Activated CD4-positive, CD25-positive, alpha-beta regulatory T cell (primary cell): ENCODE measurements around the gene GADL1.

Source experiments
- DNase-seq, 4 experiments: peaks; one replicate each; lab custom pipeline; 2025; lab: John Stamatoyannopoulos, UW

Gene GADL1

GRCh38 chr3:30875505-30875904, 19.0 kb downstream of the GADL1 start:
- no peak for DNase-seq

- DNase-seq: no peak
These were observed 20.8 kb downstream of the GADL1 start for GRCh38 chr3:30873671-30874070.

- DNase-seq: no peak
These were observed 21.6 kb downstream of the GADL1 start for GRCh38 chr3:30872879-30873278.

GRCh38 chr3:30871720-30872119, 22.7 kb downstream of the GADL1 start:
- no peak for DNase-seq

GRCh38 chr3:30864836-30865235, 29.6 kb downstream of the GADL1 start:
- no peak for DNase-seq

GRCh38 chr3:30864132-30864531, 30.3 kb downstream of the GADL1 start:
- DNase-seq: no peak

- no peak for DNase-seq
These were observed 32.5 kb downstream of the GADL1 start for GRCh38 chr3:30862004-30862403.

- no peak for DNase-seq
These were observed 35.5 kb downstream of the GADL1 start for GRCh38 chr3:30858894-30859389.

- DNase-seq: no peak
These were observed 38.8 kb downstream of the GADL1 start for GRCh38 chr3:30855400-30856292.

- no peak for DNase-seq
These were observed 41.6 kb downstream of the GADL1 start for GRCh38 chr3:30852833-30853232.

- no peak for DNase-seq
These were observed 46.2 kb downstream of the GADL1 start for GRCh38 chr3:30848087-30848779.

- no peak for DNase-seq
These were observed 46.9 kb downstream of the GADL1 start for GRCh38 chr3:30847592-30847991.

GRCh38 chr3:30845606-30846005, 48.9 kb downstream of the GADL1 start:
- no peak for DNase-seq

GRCh38 chr3:30843877-30844276, 50.6 kb downstream of the GADL1 start:
- DNase-seq: no peak

- no peak for DNase-seq
These were observed 58.3 kb downstream of the GADL1 start for GRCh38 chr3:30836141-30836540.

- DNase-seq: no peak
These were observed 58.8 kb downstream of the GADL1 start for GRCh38 chr3:30835667-30836066.

GRCh38 chr3:30832961-30833575, 61.4 kb downstream of the GADL1 start:
- no peak for DNase-seq

- DNase-seq: no peak
These were observed 67.4 kb downstream of the GADL1 start for GRCh38 chr3:30827080-30827479.

- DNase-seq: no peak
These were observed 67.9 kb downstream of the GADL1 start for GRCh38 chr3:30826531-30826942.

- DNase-seq: no peak
These were observed 75.2 kb downstream of the GADL1 start for GRCh38 chr3:30819067-30819798.

- DNase-seq: no peak
These were observed 80.7 kb downstream of the GADL1 start for GRCh38 chr3:30813734-30814133.
